ENCODE measurements around the gene LIMA1. TPM values are rescaled to one million over a fixed set of nuclear protein-coding genes. Genes with fewer than 3 reads are reported as not detected.

The LIMA1 gene
- total RNA-seq, 1 donor from 2014 or later: 49.3 TPM

GRCh38 chr12:50248411-50248810 is 34.9 kb downstream of the LIMA1 start:
- no peak for DNase-seq (ENCODE audit: low read depth)

GRCh38 chr12:50247665-50248064 is 35.7 kb downstream of the LIMA1 start:
- DNase-seq (ENCODE audit: low read depth): peak; percentile 58

GRCh38 chr12:50246873-50247612 is 36.3 kb downstream of the LIMA1 start:
- DNase-seq (ENCODE audit: low read depth): peak; percentile 100

- no peak for DNase-seq (ENCODE audit: low read depth)
Observed at GRCh38 chr12:50246197-50246865, 37.0 kb downstream of the LIMA1 start.

- DNase-seq (ENCODE audit: low read depth): no peak
Observed at GRCh38 chr12:50243507-50243906, 39.8 kb downstream of the LIMA1 start.

GRCh38 chr12:50242751-50243191 is 40.5 kb downstream of the LIMA1 start:
- peak; percentile 80 for DNase-seq (ENCODE audit: low read depth)

GRCh38 chr12:50241178-50241577 is 42.1 kb downstream of the LIMA1 start:
- peak; percentile 49 for DNase-seq (ENCODE audit: low read depth)

- no peak for DNase-seq (ENCODE audit: low read depth)
Observed at GRCh38 chr12:50240792-50241114, 42.6 kb downstream of the LIMA1 start.

- no peak for DNase-seq (ENCODE audit: low read depth)
Observed at GRCh38 chr12:50240096-50240791, 43.1 kb downstream of the LIMA1 start.

GRCh38 chr12:50239355-50239891 is 43.9 kb downstream of the LIMA1 start:
- no peak for DNase-seq (ENCODE audit: low read depth)

- DNase-seq (ENCODE audit: low read depth): peak; percentile 72
Observed at GRCh38 chr12:50234347-50234746, 49.0 kb downstream of the LIMA1 start.

GRCh38 chr12:50232771-50233209 is 50.5 kb downstream of the LIMA1 start:
- DNase-seq (ENCODE audit: low read depth): no peak

- no peak for DNase-seq (ENCODE audit: low read depth)
Observed at GRCh38 chr12:50232206-50232605, 51.1 kb downstream of the LIMA1 start.

GRCh38 chr12:50231346-50231745 is 52.0 kb downstream of the LIMA1 start:
- DNase-seq (ENCODE audit: low read depth): no peak

GRCh38 chr12:50230217-50230616 is 53.1 kb downstream of the LIMA1 start:
- no peak for DNase-seq (ENCODE audit: low read depth)

- peak; percentile 93 for DNase-seq (ENCODE audit: low read depth)
Observed at GRCh38 chr12:50224026-50224692, 59.2 kb downstream of the LIMA1 start.

- DNase-seq (ENCODE audit: low read depth): peak; percentile 76
Observed at GRCh38 chr12:50222275-50222783, 61.0 kb downstream of the LIMA1 start.

- peak; percentile 73 for DNase-seq (ENCODE audit: low read depth)
Observed at GRCh38 chr12:50221228-50222008, 61.9 kb downstream of the LIMA1 start.

- no peak for DNase-seq (ENCODE audit: low read depth)
Observed at GRCh38 chr12:50220363-50220995, 62.8 kb downstream of the LIMA1 start.

- DNase-seq (ENCODE audit: low read depth): no peak
Observed at GRCh38 chr12:50219544-50219943, 63.8 kb downstream of the LIMA1 start.
